Breast epithelium (tissue), 3 donors: ENCODE results near the gene EYA3.

ENCODE experiments used
- POLR2A ChIP-seq: fragments of 450-650 bp; IDR thresholded peaks from one replicate; pipeline ENCODE4 v1.6.1; 2016; ENCODE audit warnings: antibody characterized with exemption, mild to moderate bottlenecking, moderate library complexity
- POLR2AphosphoS5 ChIP-seq, 3 donors: sonication (generic); formaldehyde crosslinking; IDR thresholded peaks; one replicate each; pipeline ENCODE4 v1.6.1; 2017; ENCODE audit warnings: antibody characterized with exemption in 3 of 3
- TF ChIP-seq, protein P1 (sequence below), 3 donors: fragments of 450-650 bp; IDR thresholded peaks; one replicate each; pipeline ENCODE4 v1.5.1; 2016 to 2017; ENCODE audit warnings: antibody characterized with exemption in 3 of 3, mild to moderate bottlenecking in 3 of 3, moderate library complexity in 3 of 3

DNA sequence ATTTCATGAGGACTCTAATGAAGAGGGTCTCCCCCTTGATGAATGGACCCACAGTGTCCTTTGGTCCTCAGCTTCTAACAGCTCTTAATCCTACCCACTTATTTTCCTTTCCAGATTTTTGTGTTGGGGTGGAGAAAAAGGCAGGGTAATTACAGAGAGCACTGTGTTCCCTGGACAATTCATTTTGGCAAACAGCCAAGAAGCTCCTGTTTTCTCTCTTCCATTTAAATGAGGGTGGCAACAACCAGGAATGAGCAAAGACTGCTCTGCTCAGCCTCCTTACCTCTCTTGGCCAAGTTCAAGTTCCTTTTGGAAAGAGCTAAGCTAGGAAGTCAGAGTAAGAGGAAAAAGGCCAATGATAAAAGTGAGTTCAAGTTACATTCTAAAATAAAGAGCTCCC is 116.7 kb downstream of the EYA3 start:
- TF ChIP-seq, protein P1, sequence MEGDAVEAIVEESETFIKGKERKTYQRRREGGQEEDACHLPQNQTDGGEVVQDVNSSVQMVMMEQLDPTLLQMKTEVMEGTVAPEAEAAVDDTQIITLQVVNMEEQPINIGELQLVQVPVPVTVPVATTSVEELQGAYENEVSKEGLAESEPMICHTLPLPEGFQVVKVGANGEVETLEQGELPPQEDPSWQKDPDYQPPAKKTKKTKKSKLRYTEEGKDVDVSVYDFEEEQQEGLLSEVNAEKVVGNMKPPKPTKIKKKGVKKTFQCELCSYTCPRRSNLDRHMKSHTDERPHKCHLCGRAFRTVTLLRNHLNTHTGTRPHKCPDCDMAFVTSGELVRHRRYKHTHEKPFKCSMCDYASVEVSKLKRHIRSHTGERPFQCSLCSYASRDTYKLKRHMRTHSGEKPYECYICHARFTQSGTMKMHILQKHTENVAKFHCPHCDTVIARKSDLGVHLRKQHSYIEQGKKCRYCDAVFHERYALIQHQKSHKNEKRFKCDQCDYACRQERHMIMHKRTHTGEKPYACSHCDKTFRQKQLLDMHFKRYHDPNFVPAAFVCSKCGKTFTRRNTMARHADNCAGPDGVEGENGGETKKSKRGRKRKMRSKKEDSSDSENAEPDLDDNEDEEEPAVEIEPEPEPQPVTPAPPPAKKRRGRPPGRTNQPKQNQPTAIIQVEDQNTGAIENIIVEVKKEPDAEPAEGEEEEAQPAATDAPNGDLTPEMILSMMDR (IDR thresholded peaks at IDR 0.05), result no peak
- TF ChIP-seq POLR2AphosphoS5 (IDR thresholded peaks at IDR 0.05), result no peak
- TF ChIP-seq POLR2A, result no peak
